HEK293T (cell line): Measurements from ENCODE around the gene SNX8.

ENCODE experiments used
- CTCF ChIA-PET: fragments of 350-600 bp; formaldehyde crosslinking; extraction: SDS; loops from one replicate; lab custom pipeline; 2021; ENCODE audit warnings: antibody characterized with exemption, inconsistent platforms; lab: Yijun Ruan, JAX
- POLR2A ChIA-PET: fragments of 350-600 bp; formaldehyde crosslinking; extraction: SDS; loops from one replicate; lab custom pipeline; 2020; ENCODE audit warnings: antibody characterized with exemption, inconsistent platforms; lab: Yijun Ruan, JAX
- DNase-seq: peaks from one replicate; pipeline ENCODE4 v3.0.0; 2012; ENCODE audit warnings: mixed read lengths; ENCODE audit errors: extremely low spot score
- ARNT ChIP-seq: fragments of 450-650 bp; IDR thresholded peaks from 2 replicates; pipeline ENCODE4 v1.6.1; 2017; ENCODE audit warnings: mild to moderate bottlenecking
- BHLHE40 ChIP-seq: fragments of 450-650 bp; IDR thresholded peaks from 2 replicates; pipeline ENCODE4 v1.6.1; 2016; ENCODE audit warnings: mild to moderate bottlenecking, moderate library complexity, borderline replicate concordance
- CTBP1 ChIP-seq: fragments of 450-650 bp; IDR thresholded peaks from 2 replicates; pipeline ENCODE4 v1.6.1; 2016; ENCODE audit warnings: borderline replicate concordance
- ELF4 ChIP-seq: fragments of 450-650 bp; IDR thresholded peaks from 2 replicates; pipeline ENCODE4 v1.6.1; 2017; ENCODE audit warnings: antibody characterized with exemption
- FOXA1 ChIP-seq: fragments of 450-650 bp; IDR thresholded peaks from 2 replicates; pipeline ENCODE4 v1.6.1; 2016; ENCODE audit warnings: mild to moderate bottlenecking
- FOXK2 ChIP-seq: fragments of 450-650 bp; IDR thresholded peaks from 2 replicates; pipeline ENCODE4 v1.6.1; 2016; ENCODE audit warnings: mild to moderate bottlenecking
- FOXM1 ChIP-seq: fragments of 450-650 bp; IDR thresholded peaks from 2 replicates; pipeline ENCODE4 v1.6.1; 2017; ENCODE audit warnings: mild to moderate bottlenecking, borderline replicate concordance
- HDGF ChIP-seq: fragments of 450-650 bp; IDR thresholded peaks from 2 replicates; pipeline ENCODE4 v1.6.1; 2017; ENCODE audit warnings: antibody characterized with exemption, borderline replicate concordance
- L3MBTL2 ChIP-seq: fragments of 450-650 bp; conservative IDR thresholded peaks from 2 replicates; pipeline ENCODE4 v1.6.1; 2016; ENCODE audit warnings: mild to moderate bottlenecking
- LEF1 ChIP-seq: fragments of 450-650 bp; IDR thresholded peaks from 2 replicates; pipeline ENCODE4 v1.6.1; 2017; ENCODE audit warnings: mild to moderate bottlenecking, borderline replicate concordance
- NFRKB ChIP-seq: fragments of 450-650 bp; IDR thresholded peaks from 2 replicates; pipeline ENCODE4 v1.6.1; 2016; ENCODE audit warnings: mild to moderate bottlenecking, moderate library complexity
- PKNOX1 ChIP-seq: fragments of 450-650 bp; IDR thresholded peaks from 2 replicates; pipeline ENCODE4 v1.6.1; 2016
- SP1 ChIP-seq: fragments of 450-650 bp; IDR thresholded peaks from 2 replicates; pipeline ENCODE4 v1.6.1; 2017
- SUZ12 ChIP-seq: fragments of 450-650 bp; IDR thresholded peaks from 2 replicates; pipeline ENCODE4 v1.6.1; 2016; ENCODE audit warnings: mild to moderate bottlenecking
- TARDBP ChIP-seq: fragments of 450-650 bp; IDR thresholded peaks from 2 replicates; pipeline ENCODE4 v1.6.1; 2016
- ZNF384 ChIP-seq: fragments of 450-650 bp; IDR thresholded peaks from 2 replicates; pipeline ENCODE4 v1.6.1; 2016

Gene SNX8

DNA sequence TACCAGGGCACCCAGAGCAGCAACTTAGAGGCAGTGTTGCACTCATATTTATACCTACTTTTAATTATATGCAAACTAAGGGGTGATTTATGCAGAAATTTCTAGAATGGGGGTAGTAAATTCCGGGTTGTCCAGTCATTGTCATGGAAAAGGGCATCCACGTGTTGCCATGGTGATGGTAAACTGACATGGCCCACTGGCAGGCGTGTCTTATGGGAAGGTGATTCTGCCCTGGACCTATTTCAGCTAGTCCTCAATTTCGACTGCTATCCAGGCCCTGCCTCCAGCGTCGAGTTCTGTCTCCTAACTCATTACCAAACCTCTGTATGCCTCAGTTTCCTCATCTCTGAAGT, 12.8 kb downstream of the SNX8 start:
- DNase-seq = no peak
- TF ChIP-seq TARDBP (no peak), ZNF384 (no peak), SUZ12 (no peak), FOXM1 (no peak), CTBP1 (no peak), L3MBTL2 (no peak), ARNT (no peak), LEF1 (no peak), ELF4 (no peak), FOXA1 (no peak), NFRKB (no peak), BHLHE40 (no peak), SP1 (no peak), HDGF (no peak)
- POLR2A ChIA-PET = no interaction called here
- CTCF ChIA-PET = no interaction called here

GRCh38 chr7:2299870-2300512, 14.2 kb downstream of the SNX8 start:
- ChIA-PET POLR2A (no interaction called here), CTCF (no interaction called here)
- DNase-seq = no peak
- TF ChIP-seq L3MBTL2 = no peak
- no peak for TF ChIP-seq ELF4
- TF ChIP-seq BHLHE40 = no peak
- TF ChIP-seq TARDBP = no peak
- no peak for TF ChIP-seq HDGF
- TF ChIP-seq SUZ12 = no peak
- no peak for TF ChIP-seq ZNF384
- no peak for TF ChIP-seq CTBP1
- no peak for TF ChIP-seq FOXK2
- TF ChIP-seq FOXA1 = no peak
- no peak for TF ChIP-seq ARNT
- no peak for TF ChIP-seq NFRKB

DNA sequence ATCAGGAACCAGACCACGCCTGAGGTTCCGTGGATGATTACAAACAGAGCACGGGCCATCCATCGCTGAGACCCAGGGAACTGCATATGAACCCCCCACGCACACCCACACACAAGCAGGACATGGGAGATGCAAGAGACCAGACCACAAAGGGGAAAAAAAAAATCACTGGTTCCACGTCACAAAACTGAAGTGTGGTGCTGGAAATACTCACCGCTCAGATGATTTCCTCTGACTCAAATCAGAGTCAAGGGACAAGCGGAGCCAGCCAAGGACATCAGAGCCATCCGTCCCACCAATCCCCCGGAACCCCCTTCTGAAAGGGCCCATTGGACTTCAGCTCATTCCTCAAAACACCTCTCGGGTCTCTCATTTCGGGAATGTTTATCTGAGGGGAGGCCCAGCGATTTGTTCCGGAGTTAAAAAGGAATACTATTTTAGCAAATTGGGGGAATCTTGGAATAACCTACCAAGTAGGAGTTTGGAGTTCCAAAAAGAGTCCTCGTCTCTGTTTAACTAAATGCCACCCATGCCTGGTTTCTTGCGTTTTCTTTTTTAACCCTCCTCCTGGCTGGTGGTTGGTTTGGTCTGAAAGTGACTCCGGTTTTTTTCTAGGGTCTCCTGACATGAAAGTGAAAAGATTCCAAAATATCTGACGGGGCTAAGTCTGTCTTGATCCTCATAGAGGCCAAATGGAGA, 15.0 kb downstream of the SNX8 start:
- peak; percentile 2 for DNase-seq
- CTCF ChIA-PET = no interaction called here
- TF ChIP-seq PKNOX1 (no peak), ARNT (no peak), FOXK2 (no peak), FOXA1 (no peak), ZNF384 (no peak), ELF4 (no peak), SP1 (no peak), FOXM1 (no peak), LEF1 (no peak)
- POLR2A ChIA-PET = no interaction called here

- CTCF ChIA-PET = no interaction called here
- DNase-seq = no peak
- TF ChIP-seq BHLHE40 = no peak
- TF ChIP-seq ARNT = no peak
- TF ChIP-seq TARDBP = no peak
- no peak for TF ChIP-seq NFRKB
- no peak for TF ChIP-seq FOXM1
- TF ChIP-seq LEF1 = no peak
- no peak for TF ChIP-seq SUZ12
- no peak for TF ChIP-seq CTBP1
- no peak for TF ChIP-seq PKNOX1
- TF ChIP-seq SP1 = no peak
- no peak for TF ChIP-seq ELF4
- no peak for TF ChIP-seq L3MBTL2
- TF ChIP-seq ZNF384 = no peak
- no peak for TF ChIP-seq FOXK2
- POLR2A ChIA-PET = interaction anchor here (0.6 kb wide), 1 partner anchor 93 kb away, joined by 5 read pairs; no protein-coding TSS in a partner anchor
Measured at GRCh38 chr7:2296832-2297231, 17.4 kb downstream of the SNX8 start.

DNA sequence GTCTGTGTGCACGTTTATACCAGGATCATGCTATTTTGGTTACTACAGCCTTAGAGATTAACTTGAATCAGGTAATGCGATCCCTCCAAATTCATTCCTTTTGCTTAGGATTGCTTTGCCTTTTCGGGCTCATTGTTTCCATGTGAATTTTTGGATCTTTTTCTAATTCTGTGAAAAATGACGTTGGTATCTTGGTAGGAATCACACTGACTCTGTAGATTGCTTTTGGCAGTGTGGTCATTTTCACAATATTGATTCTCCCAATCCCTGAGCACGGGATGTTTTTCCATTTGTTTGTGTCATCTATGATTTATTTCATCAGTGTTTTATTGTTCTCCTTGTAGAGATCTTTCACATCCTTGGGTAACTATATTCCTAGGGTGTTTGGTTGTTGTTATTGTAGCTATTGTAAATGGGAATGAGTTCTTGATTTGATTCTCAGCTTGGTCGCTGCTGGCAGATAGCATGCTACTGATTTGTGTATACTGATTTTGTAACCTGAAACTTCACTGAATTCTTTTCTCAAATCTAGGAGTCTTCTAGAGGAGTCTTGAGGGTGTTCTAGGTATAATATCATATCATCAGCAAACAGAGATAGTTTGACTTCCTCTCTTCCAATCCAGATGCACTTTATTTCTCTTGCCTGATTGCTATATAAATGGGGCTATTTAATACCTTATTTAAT, 18.2 kb downstream of the SNX8 start:
- CTCF ChIA-PET = no interaction called here
- POLR2A ChIA-PET = interaction anchor here (0.6 kb wide), 1 partner anchor 92 kb away, joined by 5 read pairs; no protein-coding TSS in a partner anchor
- no peak for DNase-seq
- TF ChIP-seq ZNF384 = no peak
- TF ChIP-seq PKNOX1 = peak; percentile 76

- ChIA-PET POLR2A (no interaction called here), CTCF (interaction anchor here (0.6 kb wide), 1 partner anchor 800 kb away, joined by 3 read pairs; no protein-coding TSS in a partner anchor)
- no peak for DNase-seq
- no peak for TF ChIP-seq ZNF384
- TF ChIP-seq L3MBTL2 = no peak
- TF ChIP-seq NFRKB = no peak
- TF ChIP-seq HDGF = no peak
- TF ChIP-seq FOXA1 = no peak
- TF ChIP-seq FOXM1 = no peak
- no peak for TF ChIP-seq SUZ12
- no peak for TF ChIP-seq PKNOX1
- no peak for TF ChIP-seq SP1
Measured at GRCh38 chr7:2290877-2291276, 23.4 kb downstream of the SNX8 start.
